ENCODE data around the gene IKZF2. TPM values are rescaled to one million over a fixed set of nuclear protein-coding genes. Genes with fewer than 3 reads are reported as not detected.

IKZF2 gene
- 1.9 and 3.0 TPM in 2 replicates for total RNA-seq (2021)
- long read RNA-seq, partial matches to known transcripts = 0 of 2 reads
- long read RNA-seq, other reads (novel, unspliced or antisense) = 2 of 2 reads

DNA sequence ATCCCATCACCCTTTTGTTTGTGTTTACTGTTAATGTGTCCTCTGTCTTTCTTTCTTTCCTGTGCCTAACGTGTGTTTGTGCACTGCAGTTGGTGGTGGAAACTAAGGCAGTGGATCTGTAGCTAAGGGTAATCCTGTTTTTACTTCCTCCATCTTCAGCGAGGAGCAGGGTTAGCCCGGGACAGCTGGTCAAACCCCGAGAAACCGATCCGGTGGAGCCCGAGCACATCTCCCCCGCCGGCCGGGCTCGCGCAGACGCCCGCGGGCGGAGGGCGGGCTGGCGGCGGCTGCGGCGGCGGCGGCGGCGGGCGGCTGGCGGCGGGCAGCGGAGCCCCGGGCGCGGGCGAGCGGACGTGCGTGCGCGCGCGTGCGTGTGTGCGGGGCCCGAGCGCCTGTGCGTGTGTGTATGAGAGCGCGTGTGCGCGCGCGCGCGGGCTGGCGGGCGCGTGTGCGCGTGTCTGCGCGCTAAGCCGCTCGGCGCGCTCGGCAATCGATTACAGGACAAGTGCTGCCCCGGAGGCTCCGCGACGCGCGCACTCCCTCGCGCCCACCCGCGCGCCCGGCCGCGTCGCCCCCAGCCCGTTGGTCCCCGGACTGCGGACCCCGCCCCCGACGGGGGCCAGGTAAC, at the start of gene IKZF2:
Gene IKZF2, minus strand, starts transcription at position 176 of the 628 bp plus-strand sequence. CDS start 2,983 bp downstream, outside the sequence.
- peak within 1 kb of the TSS; percentile 86 to 90 for H3K4me3 Mint-ChIP-seq
- no peak within 1 kb of the TSS for H4K91ac ChIP-seq (ENCODE audit: insufficient read length, low read depth, low read length)
- peak within 1 kb of the TSS; percentile 85 for H3K4me2 ChIP-seq (ENCODE audit: insufficient read depth, insufficient read length, low read length)
- no peak within 1 kb of the TSS for H2BK15ac ChIP-seq (ENCODE audit: low read depth, low read length)
- no peaks in the 10 kb centered on the region for H3K9me3 Mint-ChIP-seq
- H3K18ac ChIP-seq (ENCODE audit: insufficient read length, low read depth, low read length) = peak within 1 kb of the TSS; percentile 61
- H3K27ac Mint-ChIP-seq = peak within 1 kb of the TSS; percentile 59 to 90 (median 89); a peak in 6 of 7 replicates
- H3K9ac ChIP-seq (ENCODE audit: extremely low read depth, insufficient read length, low read length) = peak within 1 kb of the TSS; percentile 92
- H3K4me1 ChIP-seq (ENCODE audit: insufficient read depth, low read length) = no peaks in the 10 kb centered on the region
- H3K23me2 ChIP-seq (ENCODE audit: insufficient read length, low read depth, low read length, poor library complexity, severe bottlenecking) = peaks cover 2% of the 10 kb centered on the region
- H3K79me2 ChIP-seq (ENCODE audit: insufficient read depth, low read length) = no peaks in the 10 kb centered on the region
- peak within 1 kb of the TSS; percentile 72 for H3K27ac ChIP-seq (ENCODE audit: insufficient read length, low read depth, low read length)
- no peaks in the 10 kb centered on the region for H3K36me3 Mint-ChIP-seq (ENCODE audit: insufficient read depth in 1 of 3, low read depth in 3 of 3)
- no peak within 1 kb of the TSS for H3K14ac ChIP-seq (ENCODE audit: insufficient read depth, low read length)
- peaks cover 33 to 45% of the 10 kb centered on the region in 2 experiments for H3K4me1 Mint-ChIP-seq
- no peak within 1 kb of the TSS for H2BK5ac ChIP-seq (ENCODE audit: insufficient read length, low read length)
- WGBS (ENCODE audit: extremely low coverage, insufficient read length, low lambda C conversion rate) = no CpG with 5 or more reads among the region's 87 CpGs
- no peaks in the 10 kb centered on the region for H3K27me3 ChIP-seq (ENCODE audit: insufficient read depth, low read length)
- no peak within 1 kb of the TSS for H3K23ac ChIP-seq (ENCODE audit: insufficient read length, low read depth, low read length)
- no peak within 1 kb of the TSS for H2BK12ac ChIP-seq (ENCODE audit: insufficient read length, low read depth, low read length)
- H4K5ac ChIP-seq (ENCODE audit: insufficient read length, low read depth, low read length) = no peak within 1 kb of the TSS
- H3K27me3 Mint-ChIP-seq (ENCODE audit: low read depth) = peaks cover 9% of the 10 kb centered on the region
- H3K9me3 ChIP-seq (ENCODE audit: control insufficient read depth, low read depth, low read length) = no peaks in the 10 kb centered on the region
- TF ChIP-seq, protein P1, sequence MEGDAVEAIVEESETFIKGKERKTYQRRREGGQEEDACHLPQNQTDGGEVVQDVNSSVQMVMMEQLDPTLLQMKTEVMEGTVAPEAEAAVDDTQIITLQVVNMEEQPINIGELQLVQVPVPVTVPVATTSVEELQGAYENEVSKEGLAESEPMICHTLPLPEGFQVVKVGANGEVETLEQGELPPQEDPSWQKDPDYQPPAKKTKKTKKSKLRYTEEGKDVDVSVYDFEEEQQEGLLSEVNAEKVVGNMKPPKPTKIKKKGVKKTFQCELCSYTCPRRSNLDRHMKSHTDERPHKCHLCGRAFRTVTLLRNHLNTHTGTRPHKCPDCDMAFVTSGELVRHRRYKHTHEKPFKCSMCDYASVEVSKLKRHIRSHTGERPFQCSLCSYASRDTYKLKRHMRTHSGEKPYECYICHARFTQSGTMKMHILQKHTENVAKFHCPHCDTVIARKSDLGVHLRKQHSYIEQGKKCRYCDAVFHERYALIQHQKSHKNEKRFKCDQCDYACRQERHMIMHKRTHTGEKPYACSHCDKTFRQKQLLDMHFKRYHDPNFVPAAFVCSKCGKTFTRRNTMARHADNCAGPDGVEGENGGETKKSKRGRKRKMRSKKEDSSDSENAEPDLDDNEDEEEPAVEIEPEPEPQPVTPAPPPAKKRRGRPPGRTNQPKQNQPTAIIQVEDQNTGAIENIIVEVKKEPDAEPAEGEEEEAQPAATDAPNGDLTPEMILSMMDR (conservative IDR thresholded peaks at IDR 0.05) = no peak
- no peak within 1 kb of the TSS for H4K8ac ChIP-seq (replicated peaks; ENCODE audit: insufficient read length, low read depth, low read length)
- no peak within 1 kb of the TSS for H2BK120ac ChIP-seq (ENCODE audit: low read depth, low read length, poor library complexity, severe bottlenecking)
- peak within 1 kb of the TSS; percentile 73 for H2AFZ ChIP-seq (ENCODE audit: low read length)
- no peaks in the 10 kb centered on the region for H4K20me1 ChIP-seq (ENCODE audit: control insufficient read depth, insufficient read depth, insufficient read length)
- H3K56ac ChIP-seq (ENCODE audit: insufficient read length, low read depth, low read length) = no peak within 1 kb of the TSS
- H2AK5ac ChIP-seq (ENCODE audit: insufficient read length, low read length) = no peak within 1 kb of the TSS
- no peak within 1 kb of the TSS for H3T11ph ChIP-seq (ENCODE audit: low read length)
- no peak within 1 kb of the TSS for H2BK20ac ChIP-seq (ENCODE audit: low read depth, low read length, poor library complexity, severe bottlenecking)
- H3K4ac ChIP-seq (ENCODE audit: low read depth, low read length) = no peak within 1 kb of the TSS
- H3K79me1 ChIP-seq (ENCODE audit: insufficient read depth, low read depth, low read length, poor library complexity, severe bottlenecking) = no peaks in the 10 kb centered on the region
- DNase-seq = peak; percentile 77
